GM23338 (cell line): ENCODE measurements around the gene MYOZ3. TPM values are rescaled to one million over a fixed set of nuclear protein-coding genes. Genes with fewer than 3 reads are reported as not detected.

Source experiments
- ATAC-seq: fragments of 200-7000 bp; cut with Tn5 transposase; 3 replicates; pipeline ENCODE4 v1.9.1; 2020
- DNase-seq: peaks from one replicate; pipeline ENCODE4 v3.0.0-alpha.2; 2015; ENCODE audit warnings: low spot score
- H2AFZ ChIP-seq: fragments of 200-600 bp; sonication (generic); 2 replicates; pipeline ENCODE4 v1.8.0; 2016; ENCODE audit warnings: antibody characterized with exemption, mild to moderate bottlenecking, moderate library complexity
- H3F3A ChIP-seq: fragments of 200-600 bp; sonication (generic); replicated peaks from 2 replicates; pipeline ENCODE4 v1.8.0; 2017; ENCODE audit warnings: antibody characterized with exemption, mixed run types, low read depth
- H3K27ac ChIP-seq: fragments of 200-600 bp; sonication (generic); 2 replicates; pipeline ENCODE4 v1.6.1; 2016; ENCODE audit warnings: low read depth
- H3K27me3 ChIP-seq: fragments of 200-600 bp; sonication (generic); 2 replicates; pipeline ENCODE4 v1.8.0; 2016; ENCODE audit warnings: mild to moderate bottlenecking, mixed run types, moderate library complexity; ENCODE audit not compliant: insufficient read depth
- H3K36me3 ChIP-seq: fragments of 200-600 bp; sonication (generic); 2 replicates; pipeline ENCODE4 v1.8.0; 2016; ENCODE audit warnings: mild to moderate bottlenecking; ENCODE audit not compliant: insufficient read depth
- H3K4me1 ChIP-seq: fragments of 200-600 bp; sonication (generic); 2 replicates; pipeline ENCODE4 v1.8.0; 2016; ENCODE audit warnings: mild to moderate bottlenecking, moderate library complexity; ENCODE audit not compliant: insufficient read depth
- H3K4me2 ChIP-seq: fragments of 200-600 bp; sonication (generic); 2 replicates; pipeline ENCODE4 v1.7.1; 2017; ENCODE audit warnings: mixed run types
- H3K4me3 ChIP-seq: fragments of 200-600 bp; sonication (generic); 2 replicates; pipeline ENCODE4 v1.6.1; 2016; ENCODE audit warnings: mixed run types
- H3K79me2 ChIP-seq: fragments of 200-600 bp; sonication (generic); replicated peaks from 2 replicates; pipeline ENCODE4 v1.8.0; 2017; ENCODE audit warnings: mild to moderate bottlenecking; ENCODE audit not compliant: insufficient read depth
- H3K9me2 ChIP-seq: fragments of 200-600 bp; sonication (generic); 2 replicates; pipeline ENCODE4 v1.8.0; 2017; ENCODE audit not compliant: insufficient read depth
- H4K20me1 ChIP-seq: fragments of 200-600 bp; sonication (generic); replicated peaks from 2 replicates; pipeline ENCODE4 v1.8.0; 2017; ENCODE audit warnings: mild to moderate bottlenecking; ENCODE audit not compliant: insufficient read depth
- H3K27ac Mint-ChIP-seq: 2 replicates; pipeline ENCODE4 v1.8.0; 2020; ENCODE audit warnings: inconsistent platforms, mild to moderate bottlenecking, moderate library complexity, mixed read lengths
- H3K27me3 Mint-ChIP-seq: 3 replicates; pipeline ENCODE4 v1.8.0; 2022; ENCODE audit warnings: low read depth, mild to moderate bottlenecking, moderate library complexity, mixed read lengths, inconsistent platforms; ENCODE audit not compliant: insufficient read depth, poor library complexity
- H3K36me3 Mint-ChIP-seq: 3 replicates; pipeline ENCODE4 v1.8.0; 2021; ENCODE audit warnings: low read depth, mild to moderate bottlenecking, inconsistent platforms, moderate library complexity, mixed read lengths
- H3K4me1 Mint-ChIP-seq: 3 replicates; pipeline ENCODE4 v1.8.0; 2020; ENCODE audit warnings: mild to moderate bottlenecking, inconsistent platforms, mixed read lengths
- H3K4me3 Mint-ChIP-seq: 3 replicates; pipeline ENCODE4 v1.8.0; 2021; ENCODE audit warnings: moderate library complexity, mild to moderate bottlenecking, inconsistent platforms, mixed read lengths
- H3K9me3 Mint-ChIP-seq: 3 replicates; pipeline ENCODE4 v1.8.0; 2020; ENCODE audit warnings: moderate library complexity, mild to moderate bottlenecking, inconsistent platforms, mixed read lengths
- CTCF ChIP-seq, 2 experiments: fragments of 200-600 bp in 1 of 2; sonication (generic) in 1 of 2; conservative IDR thresholded peaks; 2 replicates each; pipeline versions ENCODE4 v1.5.1 to v1.6.1; 2016 to 2017; ENCODE audit warnings: antibody characterized with exemption in 2 of 2, low read depth in 2 of 2, mild to moderate bottlenecking in 2 of 2, moderate library complexity in 1 of 2
- ETS1 ChIP-seq: IDR thresholded peaks from 2 replicates; pipeline ENCODE4 v1.6.1; 2016; ENCODE audit warnings: antibody characterized with exemption
- NANOG ChIP-seq: IDR thresholded peaks from 2 replicates; pipeline ENCODE4 v1.6.1; 2016; ENCODE audit warnings: antibody characterized with exemption, borderline replicate concordance
- REST ChIP-seq: IDR thresholded peaks from one replicate; pipeline ENCODE4 v1.6.1; 2018; ENCODE audit warnings: antibody characterized with exemption; ENCODE audit not compliant: unreplicated experiment
- ZNF462 ChIP-seq: fragments of 250-450 bp; sonication (Bioruptor Pico); IDR thresholded peaks from 2 replicates; pipeline ENCODE4 v1.5.0; 2020; ENCODE audit warnings: mild to moderate bottlenecking, moderate library complexity
- polyA plus RNA-seq: library from polyadenylated mRNA; unstranded; fragments of >200 nt; fragmentation: Nextera tagmentation; extraction: Ambion mirVana; gene quantifications from 2 replicates; pipeline ENCODE4 v1.2.1, GENCODE V29; 2016
- total RNA-seq: library from RNA; depleted of rRNA; stranded (reverse); fragments of >200 nt; shearing (Covaris generic); gene quantifications from 2 replicates; pipeline ENCODE4 v1.2.3, GENCODE V29; 2014

Gene MYOZ3
- total and polyA plus RNA-seq, 2 experiments from 2014 or later = 12.7 to 13.8 TPM

GRCh38 chr5:150625164-150625535 lies 35.9 kb upstream of the MYOZ3 start (continued):
- TF ChIP-seq REST = no peak
- no peak for TF ChIP-seq ZNF462 (CRISPR knock-in tag)

GRCh38 chr5:150625831-150626746 lies 35.0 kb upstream of the MYOZ3 start:
- no peak overlapping the region for H3K27ac Mint-ChIP-seq
- peaks cover 16% of the 10 kb centered on the region for H3K27me3 Mint-ChIP-seq
- H3F3A ChIP-seq = 0 out of 2 replicates have a peak, but pooled peaks cover 3% of the 10 kb centered on the region
- H3K9me3 Mint-ChIP-seq = no peaks in the 10 kb centered on the region
- H3K27ac ChIP-seq = no peak overlapping the region
- H3K4me2 ChIP-seq = peak overlapping the region; percentile 92; the same call in 1 of the 2 replicates
- H4K20me1 ChIP-seq = no peaks in the 10 kb centered on the region
- no peaks in the 10 kb centered on the region for H3K79me2 ChIP-seq
- no peak overlapping the region for H2AFZ ChIP-seq
- H3K4me3 Mint-ChIP-seq = peak overlapping the region; percentile 46; the same call in 1 of the 3 replicates
- peaks cover 24% of the 10 kb centered on the region for H3K27me3 ChIP-seq
- H3K36me3 Mint-ChIP-seq = no peaks in the 10 kb centered on the region; the same call in 2 of the 3 replicates
- DNase-seq = no peak
- H3K36me3 ChIP-seq = no peaks in the 10 kb centered on the region
- H3K9me2 ChIP-seq = no peaks in the 10 kb centered on the region
- H3K4me1 ChIP-seq = peaks cover 7% of the 10 kb centered on the region; the same call in 1 of the 2 replicates
- peaks cover 15% of the 10 kb centered on the region for H3K4me1 Mint-ChIP-seq
- peak overlapping the region; percentile 81; the same call in 1 of the 2 replicates for H3K4me3 ChIP-seq
- no peak for ATAC-seq
- TF ChIP-seq CTCF (conservative IDR thresholded peaks at IDR 0.05; ENCODE audit: low read depth in 2 of 2) (no peak), NANOG (no peak), REST (no peak), ETS1 (no peak)
